NAMALWA (cell line): ENCODE measurements around the gene PRDM11.

ENCODE experiments used
- DNase-seq: peaks from one replicate; pipeline ENCODE4 v3.0.0-alpha.2; 2015; ENCODE audit warnings: low spot score

The PRDM11 gene

DNA sequence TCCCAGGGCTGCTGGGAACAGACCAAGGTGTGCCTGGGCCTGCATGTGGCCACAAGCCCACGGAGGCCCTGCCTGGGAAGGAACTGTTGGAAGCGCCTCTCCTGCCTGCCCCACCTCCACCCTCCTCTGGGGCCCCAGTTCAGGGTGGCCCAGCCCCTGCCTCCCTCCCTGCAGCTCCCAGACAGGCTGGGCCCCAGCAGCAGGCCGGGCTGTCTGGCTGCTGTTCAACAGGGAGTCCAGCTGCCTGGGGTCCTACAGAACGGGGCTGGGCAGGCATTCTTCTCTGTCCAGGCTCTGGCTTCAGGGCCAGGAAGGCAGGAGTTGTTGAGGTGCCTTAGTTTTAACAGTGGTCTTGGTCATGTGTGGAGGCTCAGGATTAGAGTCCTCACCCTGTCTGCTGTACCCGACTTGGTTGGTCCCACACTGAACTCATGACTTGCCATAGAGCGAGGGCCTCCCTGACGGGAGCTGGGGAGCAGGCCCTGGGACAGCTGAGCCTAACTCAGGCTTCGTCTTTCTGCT, 11.8 kb downstream of the PRDM11 start:
- DNase-seq: no peak

DNA sequence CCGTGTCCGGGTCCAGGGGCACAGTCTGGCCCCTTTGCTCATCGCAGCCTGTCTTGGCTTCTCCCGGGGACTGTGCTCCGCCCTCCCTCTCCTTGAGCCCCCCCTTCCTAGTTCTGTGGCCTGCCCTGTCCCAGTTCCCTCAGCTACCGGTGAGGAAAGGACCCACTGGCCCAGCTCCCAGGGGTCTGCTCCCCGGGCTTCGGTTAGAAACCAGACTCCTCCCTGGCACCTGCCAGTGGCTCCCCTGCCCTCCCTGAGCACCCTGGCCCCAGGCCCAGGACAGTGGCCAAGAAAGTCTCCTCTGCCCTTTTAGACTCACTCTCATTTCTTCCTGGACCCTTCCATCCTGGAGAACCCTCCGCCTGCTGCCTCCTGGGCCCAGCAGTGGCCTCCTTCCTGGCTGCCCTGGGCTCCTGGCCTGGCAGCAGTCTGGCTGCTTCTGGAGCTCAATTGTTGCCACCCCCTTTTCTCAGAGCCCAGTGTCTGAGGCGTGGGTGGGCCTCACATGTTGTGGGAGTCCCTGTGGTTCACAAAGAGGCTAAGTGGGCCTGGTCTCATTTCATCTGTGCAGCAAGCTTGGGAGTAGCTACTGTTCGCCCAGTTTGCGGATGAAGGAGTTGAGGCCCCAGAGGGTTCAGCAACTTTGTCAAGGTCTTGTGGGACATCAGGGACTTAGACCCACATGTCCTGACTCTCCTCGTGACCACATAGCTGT, 12.6 kb downstream of the PRDM11 start:
- no peak for DNase-seq

DNA sequence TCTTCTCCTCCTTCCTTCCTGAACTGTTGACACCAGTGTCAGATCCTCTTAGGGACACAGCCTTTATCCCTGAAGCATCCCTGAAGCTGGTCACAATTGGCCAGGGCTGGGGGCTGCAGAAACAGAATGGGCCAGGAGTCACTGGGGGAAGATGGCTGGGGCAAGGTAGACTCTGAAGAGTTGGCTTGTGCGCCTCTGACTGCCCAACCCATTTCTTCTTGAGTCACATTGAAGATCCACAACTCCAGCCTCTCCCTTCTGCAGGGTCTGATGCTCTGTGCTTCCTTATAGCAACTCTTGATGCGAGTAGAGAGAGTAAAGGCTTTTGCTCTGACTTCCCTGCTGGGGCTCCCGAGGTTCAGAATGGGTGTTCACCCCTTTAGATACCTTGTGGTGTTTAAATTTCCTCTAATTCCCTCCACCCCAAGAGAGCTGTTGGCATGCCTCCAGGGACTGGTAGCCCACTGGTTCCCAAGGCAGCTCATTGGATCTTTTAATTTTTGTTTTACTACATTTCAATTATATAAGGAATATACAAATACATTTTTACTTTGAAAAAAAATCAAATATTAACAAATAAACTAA, 13.4 kb downstream of the PRDM11 start:
- no peak for DNase-seq

DNA sequence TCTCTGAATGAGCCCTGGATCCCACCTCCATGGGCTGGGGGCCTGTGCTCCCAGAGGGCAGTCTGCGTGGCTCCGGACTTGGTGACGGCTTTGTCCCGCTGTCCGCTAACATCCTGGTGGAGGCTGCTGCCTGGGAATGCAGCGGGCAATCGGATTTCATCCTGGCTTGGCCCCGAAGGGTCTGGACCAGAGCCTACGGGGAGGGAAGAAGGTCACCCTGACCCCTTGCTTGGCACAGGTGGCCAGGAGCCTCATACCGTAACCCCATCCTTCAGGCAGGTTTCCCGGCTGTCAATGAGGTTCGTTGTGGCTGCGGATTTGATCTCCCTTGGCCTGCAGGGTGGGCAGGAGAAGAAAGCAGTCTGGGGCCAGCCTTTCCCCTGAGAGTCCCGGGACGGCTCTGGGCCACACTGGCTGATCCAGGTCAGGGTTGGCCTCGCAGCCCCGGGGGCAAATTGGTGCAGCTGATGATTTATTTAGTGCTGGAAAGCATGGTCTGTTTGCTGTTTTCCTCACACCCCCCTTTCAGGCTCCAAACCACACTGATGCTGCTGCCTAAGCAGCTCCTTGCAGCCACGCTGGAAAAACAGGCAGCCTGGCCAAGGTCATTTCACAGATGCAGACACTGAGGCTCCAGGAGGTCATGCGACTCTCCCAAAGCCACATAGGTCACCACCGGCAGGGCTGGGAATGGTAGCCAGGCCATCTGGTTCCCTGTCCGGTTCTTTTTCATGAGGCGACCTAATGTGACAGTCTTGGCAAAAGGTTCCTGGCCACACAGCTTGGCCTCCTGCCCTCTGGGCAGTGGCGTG, 15.0 kb downstream of the PRDM11 start:
- DNase-seq: no peak

DNA sequence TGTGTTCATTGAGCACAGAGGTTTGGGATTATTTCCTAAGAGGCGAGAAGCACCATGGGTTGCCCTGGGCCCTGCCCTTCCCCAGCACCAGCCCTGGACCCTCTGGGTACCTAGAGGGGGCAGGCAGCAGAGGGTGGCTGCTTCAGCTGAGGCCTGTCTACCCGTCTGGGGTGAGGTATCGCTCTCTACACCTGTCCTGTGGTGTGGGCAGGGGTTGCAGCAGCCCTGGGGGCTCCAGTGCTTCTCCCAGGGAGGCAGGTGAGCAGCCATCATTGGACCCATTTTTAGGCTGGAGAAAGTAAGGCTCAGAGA, 15.6 kb downstream of the PRDM11 start:
- DNase-seq: no peak

DNA sequence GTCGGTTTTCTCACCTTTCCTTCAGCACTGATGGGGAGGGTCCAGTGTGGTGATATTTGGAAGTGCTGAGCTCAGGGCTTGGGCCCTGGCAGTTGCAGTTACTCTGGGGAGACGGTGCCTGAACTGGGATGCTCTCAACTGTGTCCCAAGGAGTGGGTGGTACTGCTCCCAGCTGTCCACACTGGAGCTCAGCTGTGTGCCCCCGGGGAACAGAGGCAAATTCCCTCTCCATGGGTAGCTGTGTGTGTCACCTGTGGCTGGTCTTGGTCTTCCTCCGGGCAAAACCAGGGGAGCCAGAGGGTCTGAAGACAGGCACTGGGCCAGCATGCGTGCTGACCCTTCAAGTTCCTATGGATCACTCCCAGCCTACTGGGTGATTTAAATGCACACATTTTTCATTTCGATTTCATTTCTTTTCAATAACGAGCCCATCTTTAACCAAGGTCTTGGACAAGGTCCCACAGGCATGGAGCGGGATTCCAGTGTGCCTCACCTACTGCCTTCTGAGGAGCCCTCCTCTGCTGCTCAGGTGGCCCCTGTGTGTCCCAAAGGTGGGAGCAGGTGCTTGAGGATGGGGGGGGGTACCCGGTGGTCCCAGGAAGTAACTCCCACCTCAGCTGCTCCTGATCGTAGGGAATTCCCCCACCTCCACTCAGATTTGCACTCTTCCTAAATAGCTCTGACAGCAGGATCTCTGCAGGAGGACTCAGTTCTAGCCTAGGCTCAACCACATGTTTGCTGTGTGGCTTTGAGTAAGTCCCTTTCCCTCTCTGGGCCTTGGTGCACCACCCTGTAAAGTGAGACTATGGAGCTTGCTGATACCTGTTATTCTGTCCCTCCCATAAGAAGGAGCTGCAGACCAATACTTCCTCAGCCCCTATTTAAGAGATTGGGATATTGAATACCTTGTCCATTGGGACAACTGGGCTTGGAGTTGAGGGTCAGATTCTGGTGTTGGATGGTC, 16.8 kb downstream of the PRDM11 start:
- DNase-seq: no peak

DNA sequence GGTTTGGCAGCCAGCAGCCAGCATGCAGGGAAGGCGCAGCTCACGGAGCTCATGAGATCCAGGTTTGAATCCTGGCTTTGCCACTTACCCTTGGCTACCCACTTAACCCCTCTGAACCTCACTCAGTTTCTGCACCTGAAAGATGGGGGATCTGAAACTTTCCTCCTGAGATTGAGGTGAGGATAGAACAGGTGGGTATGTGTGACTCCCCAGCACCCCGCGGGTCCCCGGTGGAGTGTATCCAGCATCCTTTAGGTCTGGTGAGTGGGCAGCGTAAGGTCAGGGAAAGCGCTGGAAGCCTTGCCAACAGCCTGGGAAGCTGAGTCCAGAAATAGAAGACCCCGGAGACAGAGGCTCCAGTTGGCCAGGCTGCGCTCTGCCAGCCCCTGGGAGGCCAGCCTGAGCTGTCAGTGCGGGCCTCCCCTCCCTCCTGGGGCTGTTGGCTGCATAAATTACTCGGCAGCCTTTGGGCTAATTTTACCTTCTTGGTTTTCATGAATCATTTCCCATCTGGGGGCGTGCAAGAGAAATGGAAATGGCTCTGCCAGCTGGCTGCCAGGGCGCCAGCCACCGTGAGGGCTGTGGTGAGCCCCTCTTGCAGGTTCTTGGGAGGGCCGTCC, 17.6 kb downstream of the PRDM11 start:
- DNase-seq: no peak

DNA sequence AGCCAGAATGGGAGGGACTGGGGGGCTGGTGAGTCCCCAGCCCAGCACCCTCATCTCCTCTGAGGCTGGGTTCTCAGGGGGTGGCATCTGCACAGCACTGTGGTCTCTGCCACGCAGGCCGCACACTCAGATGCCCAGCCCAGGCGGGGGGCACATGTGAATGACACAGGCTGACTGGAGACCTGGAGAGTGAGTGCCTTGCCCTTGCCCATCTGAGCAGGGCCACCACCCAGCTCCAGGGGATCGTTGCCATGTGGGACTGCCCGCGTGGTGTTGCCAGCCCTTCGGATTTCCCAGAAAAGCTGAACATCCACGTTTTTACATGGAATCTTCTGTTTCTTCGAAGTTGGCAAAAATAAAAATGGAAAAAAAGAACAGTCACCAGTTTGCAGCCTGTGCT, 18.9 kb downstream of the PRDM11 start:
- no peak for DNase-seq

DNA sequence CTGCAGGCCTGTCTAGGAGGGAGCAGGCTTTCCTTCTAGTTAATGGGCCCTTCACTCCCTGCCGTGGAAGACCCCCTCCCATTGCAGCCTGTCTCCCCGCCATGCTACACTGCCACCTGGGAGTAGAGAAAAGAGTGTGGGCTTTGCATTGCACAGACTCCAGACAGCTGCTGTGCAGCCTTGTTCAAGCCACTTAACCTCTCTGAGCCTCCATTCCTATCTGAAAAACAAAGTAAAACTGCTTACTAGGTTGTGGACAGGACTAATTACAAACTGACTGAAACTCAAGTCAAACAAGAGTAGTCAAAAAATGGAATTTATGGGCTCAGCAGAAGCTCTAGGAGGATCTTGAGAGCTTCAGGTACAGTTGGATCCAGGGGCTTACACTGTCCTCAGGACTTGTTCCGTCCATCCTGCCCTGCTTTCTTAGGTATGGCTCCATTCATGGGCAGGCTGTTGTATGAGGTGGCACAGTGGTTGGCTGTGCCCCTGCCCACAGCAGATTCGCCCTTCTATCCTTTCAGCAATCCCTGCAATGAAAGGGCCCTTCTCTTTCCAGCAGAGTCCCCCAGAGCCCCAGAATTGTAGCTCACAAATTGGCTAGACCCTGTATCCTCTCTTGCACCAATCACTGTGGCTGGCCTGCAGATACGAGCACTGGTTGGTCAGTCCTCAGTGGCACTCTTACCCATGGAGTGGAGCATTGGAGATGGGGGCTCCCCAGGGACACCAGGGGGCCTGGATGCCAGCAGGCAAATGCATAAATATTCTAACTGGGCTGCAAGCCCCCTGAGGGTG, 19.6 kb downstream of the PRDM11 start:
- DNase-seq: no peak

DNA sequence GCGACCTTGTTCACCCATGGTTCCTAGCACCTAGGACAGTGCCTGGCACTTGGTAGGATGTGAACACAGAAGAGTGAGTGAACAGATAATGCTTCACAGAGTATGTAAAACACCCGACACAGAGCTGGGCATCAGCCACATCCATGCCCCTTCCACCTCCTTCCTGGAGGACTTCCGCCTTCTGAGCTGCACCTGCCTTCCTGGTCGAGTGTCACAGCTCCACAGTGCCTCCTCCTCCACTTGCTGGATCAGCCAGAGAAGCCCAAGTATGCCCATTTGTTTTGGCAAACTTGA, 20.1 kb downstream of the PRDM11 start:
- no peak for DNase-seq

DNA sequence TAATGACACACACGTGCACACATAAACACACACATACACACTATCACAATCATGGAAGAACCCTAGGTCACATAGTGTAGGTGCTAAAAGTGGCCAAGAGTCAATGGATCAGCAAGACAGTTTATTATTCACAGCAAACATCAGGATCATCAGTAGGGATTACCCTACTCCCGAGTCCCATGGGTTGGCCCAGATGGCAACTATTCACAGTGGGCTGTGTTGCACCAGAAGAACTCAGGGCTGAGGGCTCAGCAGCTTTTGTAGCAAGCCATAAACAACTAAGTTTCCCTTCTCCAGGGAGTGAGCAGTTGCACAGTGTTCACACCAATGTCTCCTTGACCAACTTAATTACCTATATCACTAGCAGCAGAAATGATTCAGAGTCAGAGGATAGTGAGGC, 20.8 kb downstream of the PRDM11 start:
- no peak for DNase-seq

DNA sequence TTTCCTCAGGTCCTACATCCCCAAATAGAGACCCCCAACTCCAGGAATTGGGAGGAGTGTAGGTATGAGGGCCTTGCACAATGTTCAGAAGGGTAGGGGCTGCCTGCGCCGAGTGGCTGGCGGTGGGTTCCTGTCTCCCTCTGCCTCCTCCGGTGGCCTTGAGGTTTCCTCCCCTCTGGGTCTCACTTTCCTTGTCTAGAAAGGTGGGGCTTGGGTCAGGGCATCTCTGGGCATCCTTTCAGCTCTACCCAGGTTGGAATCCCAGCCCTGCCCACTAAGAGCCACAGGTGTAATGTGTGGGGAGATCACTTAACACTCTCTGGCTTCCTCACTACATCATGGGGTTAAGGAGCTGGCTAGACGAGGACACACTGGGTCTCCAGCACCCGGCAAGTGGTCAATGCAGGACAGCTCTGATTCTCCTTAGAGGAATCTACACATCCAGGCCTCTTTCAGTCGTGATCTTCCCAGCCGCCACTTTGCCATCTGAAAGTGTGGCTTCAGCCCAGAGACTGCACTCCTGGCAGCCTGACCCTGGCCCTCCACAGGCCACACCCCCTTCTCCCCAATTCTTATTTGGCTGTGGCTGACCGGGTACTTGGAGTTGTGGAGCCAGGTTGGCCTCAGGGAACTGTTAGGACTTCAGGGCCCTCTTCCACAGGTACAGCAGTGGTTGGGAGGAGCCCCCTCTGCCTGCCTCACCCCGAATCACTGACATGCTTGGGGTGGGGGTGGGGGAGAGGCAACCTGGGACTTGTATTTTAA, 22.1 kb downstream of the PRDM11 start:
- no peak for DNase-seq

DNA sequence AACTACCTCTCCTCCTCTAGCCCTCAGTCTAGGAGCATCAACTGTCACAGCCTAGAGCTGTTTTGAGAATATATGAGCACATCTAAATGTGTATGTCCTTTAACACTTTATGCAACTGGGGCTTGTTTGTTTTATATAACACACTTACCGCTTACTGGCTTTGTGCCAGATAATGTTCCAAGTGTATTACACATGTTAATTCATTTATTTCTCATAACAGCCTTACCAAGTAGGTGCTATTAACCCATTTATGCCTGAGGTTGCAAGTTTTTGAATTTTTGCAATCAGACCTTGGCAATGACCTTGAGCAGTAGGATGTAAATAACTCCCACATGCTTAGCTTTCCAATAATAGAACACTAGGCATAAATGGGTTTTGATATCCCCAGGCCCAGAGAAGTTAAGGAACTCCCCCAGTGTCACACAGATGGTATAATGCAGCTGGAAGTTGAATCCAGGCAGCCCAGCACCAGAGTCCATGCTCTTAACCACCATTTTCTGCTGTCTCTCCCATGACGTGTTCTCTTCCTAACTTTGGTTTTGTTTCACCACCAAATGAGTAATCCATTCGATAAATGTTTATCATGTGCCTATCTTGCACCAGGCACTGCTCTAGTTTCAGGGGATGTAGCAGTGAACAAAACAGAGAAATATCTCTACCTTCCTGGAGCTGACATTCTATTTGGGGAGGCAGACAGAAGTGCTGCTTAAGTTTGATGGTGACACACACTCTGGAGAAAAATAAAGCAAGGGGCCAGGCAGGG, 23.1 kb downstream of the PRDM11 start:
- no peak for DNase-seq

DNA sequence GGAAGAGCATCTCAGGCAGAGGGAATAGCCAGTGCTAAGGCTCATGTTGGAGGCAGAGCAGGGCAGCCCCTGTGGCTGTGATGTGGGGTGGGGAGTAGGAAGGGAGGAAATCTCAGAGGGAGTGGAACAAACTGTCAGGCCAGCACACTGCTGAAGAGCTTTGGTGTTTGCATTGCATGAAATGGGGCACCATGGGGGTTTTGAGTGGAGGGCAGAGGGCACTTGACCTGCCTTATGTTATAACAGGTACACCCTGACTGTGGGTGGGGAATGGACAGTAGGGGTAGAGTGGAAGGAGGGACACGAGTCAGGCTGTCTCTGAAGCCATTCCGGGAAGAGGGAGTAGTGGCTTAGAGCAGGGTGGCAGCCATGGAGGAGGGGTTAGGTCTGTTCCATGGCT, 24.0 kb downstream of the PRDM11 start:
- no peak for DNase-seq

DNA sequence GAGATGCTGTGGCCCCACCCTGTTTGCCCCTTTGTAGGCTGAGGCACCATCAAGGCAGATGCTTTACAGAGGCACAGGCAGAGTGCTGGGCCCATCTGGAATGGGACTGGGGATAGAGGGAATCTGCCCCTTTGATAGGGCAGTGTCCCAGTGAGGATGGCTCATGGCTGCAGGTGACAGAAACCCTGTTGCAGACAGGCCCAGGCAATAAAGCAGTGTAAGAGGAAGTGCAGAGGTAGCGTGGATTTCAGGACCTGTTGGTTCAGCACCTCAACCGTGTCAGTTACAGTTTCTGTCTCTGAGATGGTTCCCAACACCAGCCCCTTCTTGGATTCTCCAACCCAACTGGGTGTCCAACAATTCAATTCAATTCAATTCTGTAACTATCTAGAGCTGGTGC, 25.1 kb downstream of the PRDM11 start:
- DNase-seq: no peak

DNA sequence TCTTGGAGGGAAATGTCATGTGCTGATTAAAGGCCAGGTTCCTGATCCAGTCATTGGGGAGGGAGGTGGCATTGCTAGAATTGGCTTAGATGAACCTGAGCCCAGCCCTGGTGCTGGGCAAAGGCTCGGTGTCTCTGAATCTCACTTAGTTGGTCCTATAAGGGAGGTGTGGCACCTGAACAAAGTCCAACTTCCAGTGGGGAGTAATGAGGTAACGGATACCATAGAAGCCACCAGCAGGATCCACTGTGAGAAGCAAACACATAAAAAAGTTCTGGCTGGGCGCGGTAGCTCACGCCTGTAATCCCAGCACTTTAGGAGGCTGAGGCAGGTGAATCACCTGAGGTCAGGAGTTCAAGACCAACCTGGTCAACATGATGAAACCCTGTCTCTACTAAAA, 26.6 kb downstream of the PRDM11 start:
- DNase-seq: no peak

DNA sequence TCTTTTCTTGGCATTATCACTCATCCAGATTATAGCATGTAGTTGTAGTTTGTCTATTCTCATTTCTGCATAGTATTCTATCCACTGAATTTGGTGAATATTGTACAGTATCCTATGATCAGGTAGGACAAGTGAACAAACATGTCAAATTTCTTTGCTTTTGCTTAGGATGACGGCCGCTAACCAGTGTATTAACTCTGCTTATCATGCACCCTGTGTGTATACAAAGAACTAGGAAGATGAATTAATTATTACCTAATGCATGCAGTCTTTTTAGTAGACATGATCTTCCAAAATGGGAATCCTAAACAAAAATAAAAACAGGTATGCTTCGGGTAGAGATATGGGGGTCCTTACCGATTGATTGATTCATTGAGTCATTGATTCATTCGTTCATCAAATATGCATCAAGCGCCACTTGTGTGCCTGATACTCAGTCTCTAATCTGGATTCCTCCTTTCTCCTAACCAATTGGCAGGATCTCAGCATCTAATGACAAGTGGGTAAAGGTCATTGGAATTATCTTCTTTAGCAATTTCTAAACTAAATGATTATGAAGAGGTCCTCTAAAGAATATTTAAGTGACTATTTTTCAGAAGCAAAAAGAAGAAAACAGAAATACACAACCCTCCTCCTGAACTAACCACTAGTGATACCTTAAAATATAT, 27.9 kb downstream of the PRDM11 start:
- no peak for DNase-seq

DNA sequence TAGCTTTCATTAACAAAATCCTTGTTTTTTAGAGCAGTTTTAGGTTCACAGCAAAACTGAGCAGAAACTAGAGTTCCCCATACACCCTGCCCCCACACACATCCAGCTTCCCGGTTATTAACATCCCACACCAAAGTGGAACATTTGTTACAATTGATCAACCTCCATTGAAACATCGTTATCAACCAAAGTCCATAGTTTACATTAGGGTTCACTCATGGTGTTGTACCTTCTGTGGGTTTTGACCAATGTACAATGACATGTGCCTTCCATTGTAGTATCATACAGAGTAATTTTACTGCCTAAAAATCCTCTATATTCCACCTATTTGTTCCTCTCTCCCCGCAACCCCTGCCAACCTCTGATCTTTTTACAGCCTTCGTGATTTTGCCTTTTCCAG, 28.5 kb downstream of the PRDM11 start:
- DNase-seq: no peak

DNA sequence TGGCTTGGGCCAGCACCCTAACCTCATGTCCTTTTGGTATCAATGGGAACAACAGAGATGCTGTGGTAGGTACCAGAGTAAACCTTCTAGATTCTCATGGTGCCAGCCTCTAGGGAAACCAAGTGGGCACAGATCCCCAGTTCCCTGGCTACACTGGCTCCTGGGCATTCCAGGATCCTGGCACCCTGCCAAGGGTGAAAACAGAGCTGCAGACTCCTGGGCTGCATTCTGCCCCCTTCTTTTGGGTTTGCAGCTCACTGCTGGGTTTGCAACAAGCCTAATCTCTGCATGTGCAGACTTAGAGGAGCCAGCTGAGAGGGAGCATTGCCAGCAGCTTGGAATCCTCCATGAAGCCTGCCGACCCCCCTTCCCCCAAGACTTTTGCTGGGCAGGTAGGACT, 30.6 kb downstream of the PRDM11 start:
- DNase-seq: no peak
